ENCODE results near the gene PWP1. TPM values are rescaled to one million over a fixed set of nuclear protein-coding genes. Genes with fewer than 3 reads are reported as not detected.

Gene PWP1
- total RNA-seq, result 53.0 and 110 TPM in 2 replicates

DNA sequence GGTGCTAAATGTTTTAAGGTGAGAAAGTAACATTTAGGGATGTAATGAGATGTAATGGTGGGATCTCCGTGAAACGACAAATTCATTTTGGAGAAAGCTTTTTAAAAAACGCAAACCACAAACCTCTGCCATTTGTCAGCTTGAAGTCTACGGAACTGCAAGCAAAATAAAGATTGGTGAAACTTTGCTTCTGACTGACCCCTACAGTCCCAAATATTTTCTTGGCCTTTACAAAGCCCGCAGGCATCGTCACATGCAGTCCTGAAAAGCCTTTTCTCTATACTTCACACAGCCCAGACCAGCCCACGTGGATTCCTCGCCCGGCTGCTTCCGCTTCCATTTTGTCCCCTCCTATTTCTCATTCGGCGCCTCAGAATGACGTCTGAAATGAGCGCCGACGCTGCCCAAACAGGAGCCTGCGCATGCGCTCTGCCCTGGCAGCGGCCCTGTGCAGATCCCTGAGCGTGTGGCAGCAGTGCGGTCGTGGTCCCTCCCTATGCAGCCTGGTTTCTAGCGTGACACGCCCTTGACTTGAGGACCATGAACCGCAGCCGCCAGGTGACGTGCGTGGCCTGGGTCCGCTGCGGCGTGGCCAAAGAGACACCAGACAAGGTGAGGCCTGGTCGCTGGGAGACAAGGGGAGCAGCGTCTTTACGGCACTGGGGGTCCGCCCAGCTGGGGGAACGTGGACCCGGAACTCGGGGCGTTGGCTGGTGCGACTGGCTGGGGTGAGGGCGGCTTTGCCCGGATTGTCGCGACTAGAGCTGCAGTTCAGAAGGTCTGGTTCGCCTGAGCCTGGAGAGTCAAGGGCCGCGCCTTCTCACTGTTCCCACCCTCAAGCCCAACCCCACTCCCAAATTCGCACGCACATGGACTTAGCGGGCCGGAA lies at the start of gene PWP1:
Gene PWP1, plus strand, starts transcription at position 440 of the 889 bp plus-strand sequence. Its CDS starts 101 bp downstream, at position 541.

DNA sequence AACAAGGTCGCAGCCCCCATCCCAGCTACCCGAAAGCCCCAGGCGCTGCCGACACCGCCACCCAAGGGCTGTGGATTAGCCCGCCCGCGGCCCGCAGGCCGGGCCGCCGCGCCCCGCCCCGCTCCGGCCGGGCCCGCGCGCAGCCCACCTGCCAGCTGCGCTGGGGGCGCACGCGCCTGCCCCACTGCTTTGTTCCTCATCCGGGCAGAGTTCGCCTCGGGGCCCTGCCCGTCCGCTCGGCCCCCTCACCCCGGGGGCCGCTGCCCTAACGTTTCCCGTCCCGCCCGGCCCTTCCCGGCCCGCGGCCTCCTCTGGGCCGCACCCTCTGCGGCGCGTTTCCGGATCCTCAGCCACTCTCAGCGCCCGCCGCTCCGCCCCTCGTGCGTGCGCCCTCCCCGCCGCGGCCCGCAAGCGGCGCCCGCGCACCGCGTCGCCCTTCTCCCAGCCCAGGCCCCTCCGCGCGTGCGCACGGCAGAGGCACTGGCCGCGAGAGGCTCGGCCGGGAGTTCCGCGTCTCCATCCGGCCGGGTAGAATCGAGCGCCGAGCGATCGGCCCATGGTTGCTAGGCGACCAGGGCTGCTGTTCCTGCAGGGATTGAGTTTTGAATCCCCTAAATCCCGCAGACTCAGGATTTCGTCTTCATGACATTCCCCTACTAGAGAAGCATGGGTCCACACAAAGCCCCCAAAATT lies 75.4 kb downstream of the PWP1 start, which contains the start of gene PRDM4:
Gene PRDM4, minus strand, starts transcription at position 329 of the 693 bp plus-strand sequence. CDS start 622 bp downstream, outside the sequence.

Other genes with a start within 250 kb of the PWP1 start
- 32.8 and 42.6 TPM in 2 replicates for gene PRDM4, start 75.3 kb downstream of the PWP1 start, total RNA-seq
- not detected in 2 replicates for gene ASCL4, start 88.9 kb downstream of the PWP1 start, total RNA-seq